C1 segment of cervical spinal cord (tissue), 14 donors: ENCODE results near the gene ADPRM.

Experiments used
- DNase-seq, 14 donors: peaks; one replicate each; lab custom pipeline; 2025; lab: John Stamatoyannopoulos, UW

Gene ADPRM

GRCh38 chr17:10738521-10739258 is 41.3 kb downstream of the ADPRM start:
- no peak for DNase-seq

DNA sequence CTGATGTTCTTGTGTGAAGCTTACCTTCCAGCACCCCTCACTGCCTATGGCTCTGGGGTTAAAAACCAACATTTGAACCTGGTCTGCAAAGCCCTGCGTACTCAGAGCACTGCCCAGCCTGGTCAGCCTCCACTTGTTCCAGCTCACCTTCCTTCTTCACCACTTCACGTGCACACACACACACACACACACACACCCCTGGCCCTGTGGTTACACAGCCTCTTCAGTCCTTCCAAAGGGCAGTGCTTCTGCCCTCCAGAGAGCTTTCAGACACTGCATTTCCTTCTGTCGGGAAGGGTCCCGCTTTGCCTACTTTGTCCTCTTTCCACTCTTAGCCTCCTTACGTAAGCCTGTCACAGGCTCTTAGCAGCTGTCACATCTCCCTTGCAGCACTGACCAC is 42.0 kb downstream of the ADPRM start:
- DNase-seq, result no peak

- DNase-seq, result no peak
Observed at GRCh38 chr17:10741416-10742135, 44.2 kb downstream of the ADPRM start.

DNA sequence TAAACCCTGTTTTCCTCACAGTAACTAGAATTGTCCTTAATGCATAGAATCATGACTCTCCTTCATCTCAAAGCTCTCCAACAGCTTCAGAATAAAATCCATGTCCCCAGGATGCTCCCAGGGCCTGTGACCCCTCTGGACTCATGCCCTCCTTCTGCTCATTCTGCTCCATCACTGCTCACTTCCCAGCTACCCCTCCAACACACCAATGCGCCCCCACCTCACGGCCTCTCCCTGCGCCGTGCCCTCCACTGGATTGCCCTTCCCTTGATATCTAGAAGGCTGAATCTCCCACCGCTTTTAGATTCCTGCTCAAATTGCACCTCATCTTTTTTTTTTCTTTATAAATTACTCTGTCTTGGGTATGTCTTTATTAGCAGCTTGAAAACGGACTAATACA is 45.0 kb downstream of the ADPRM start:
- DNase-seq, result no peak

DNA sequence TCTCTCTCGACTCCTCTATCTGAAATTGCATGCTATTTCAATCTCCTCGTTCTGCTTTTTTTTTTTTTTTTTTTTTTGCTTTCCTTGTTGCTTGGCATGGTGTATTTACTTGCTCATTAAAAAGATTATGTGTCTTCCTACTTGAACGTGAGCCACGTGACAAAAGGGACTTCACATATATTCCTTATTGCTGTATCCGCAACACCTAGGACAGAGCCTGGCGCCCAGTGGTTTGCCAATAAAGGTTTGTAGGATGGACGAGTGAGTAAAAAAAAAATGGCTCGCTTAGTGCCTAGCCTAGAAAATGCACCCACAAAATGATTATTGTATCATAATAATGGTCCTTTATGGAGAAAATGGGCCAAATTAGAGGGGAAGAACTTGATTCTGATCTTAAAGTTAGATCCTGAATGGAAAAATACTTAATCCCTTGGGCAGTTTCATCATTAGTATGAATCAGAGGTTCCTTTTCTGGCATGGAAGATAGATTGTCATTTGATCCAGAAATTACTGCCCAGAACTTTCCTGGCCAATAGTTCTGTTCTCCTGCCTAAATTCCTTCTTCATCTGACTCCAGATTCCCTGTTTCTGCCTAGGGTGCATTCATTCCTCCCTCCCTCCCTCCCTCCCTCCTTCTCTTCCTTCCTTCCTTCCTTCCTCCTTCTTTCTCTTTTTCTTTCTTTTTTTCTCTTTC is 46.1 kb downstream of the ADPRM start:
- no peak for DNase-seq

- DNase-seq, result no peak
Observed at GRCh38 chr17:10744501-10745000, 47.2 kb downstream of the ADPRM start.

DNA sequence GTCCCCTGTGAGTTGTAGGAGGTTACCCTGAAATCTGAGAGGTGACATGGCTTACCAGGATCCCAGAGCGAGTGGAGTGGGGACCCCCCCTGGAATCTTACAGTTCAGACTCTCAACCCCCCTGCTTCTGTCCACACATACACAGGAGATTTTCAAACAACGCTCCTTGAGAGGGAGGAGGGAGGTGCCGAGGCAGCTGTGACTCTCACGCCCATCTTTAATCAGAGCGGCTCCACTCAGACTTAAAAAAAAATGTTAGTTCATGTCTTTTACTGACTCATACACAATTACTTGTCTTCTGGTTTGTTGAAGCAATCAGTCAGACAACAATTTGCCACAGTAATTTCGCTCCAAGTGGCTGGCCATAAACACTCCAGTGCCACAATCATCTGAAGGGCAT is 47.8 kb downstream of the ADPRM start:
- no peak for DNase-seq

DNA sequence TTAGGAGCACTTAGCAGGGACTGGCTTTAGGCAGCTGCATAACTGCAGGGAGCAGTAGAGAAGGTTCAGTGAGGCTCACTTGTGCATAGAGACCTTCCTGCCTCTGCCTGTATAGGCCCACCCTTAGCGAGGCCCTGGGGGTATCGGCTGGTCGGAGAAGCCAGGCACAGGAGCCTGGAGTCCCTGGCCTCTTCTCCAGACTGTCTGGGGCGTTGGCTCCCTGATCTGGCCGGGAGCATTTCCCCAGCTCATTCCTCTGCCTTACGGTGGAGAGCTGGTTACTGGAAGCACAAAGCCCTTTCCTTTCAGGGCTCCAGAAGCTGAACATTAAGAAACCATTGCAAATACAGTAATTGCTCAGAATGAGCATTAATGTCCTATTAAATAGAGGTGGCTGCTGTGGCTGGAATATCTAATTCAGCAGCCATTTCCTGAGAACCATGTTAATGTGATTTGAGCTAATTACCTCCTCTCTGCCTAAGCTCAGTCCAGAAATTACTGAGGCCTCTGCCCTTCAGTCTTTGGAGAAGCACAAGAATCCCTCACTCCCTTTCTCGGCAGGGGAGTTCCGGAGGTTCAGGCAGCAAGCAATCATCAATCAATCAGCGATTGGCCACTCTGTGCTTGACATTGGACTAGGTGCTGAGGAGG is 51.3 kb downstream of the ADPRM start:
- DNase-seq, result peak in 1 of 14 donors; percentile 4

DNA sequence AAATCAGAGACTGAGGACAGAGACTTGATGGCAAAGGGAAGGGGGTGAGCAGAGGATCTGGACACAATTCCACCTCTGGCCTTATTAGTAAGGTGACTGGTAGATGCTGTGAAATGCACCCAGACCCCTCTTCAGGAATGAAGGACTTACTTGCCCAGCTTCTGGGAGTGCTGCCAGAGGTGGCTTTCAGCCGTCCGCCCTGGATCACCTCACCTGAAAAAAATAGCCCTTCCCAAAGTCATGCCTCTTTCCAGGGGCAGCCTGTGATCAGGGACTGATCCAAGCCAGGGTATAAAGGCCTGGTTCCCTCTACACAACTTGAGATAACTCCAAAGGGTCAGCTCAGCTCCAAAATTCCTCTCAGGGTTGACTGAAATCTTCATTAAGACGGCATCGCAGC is 52.8 kb downstream of the ADPRM start:
- no peak for DNase-seq

DNA sequence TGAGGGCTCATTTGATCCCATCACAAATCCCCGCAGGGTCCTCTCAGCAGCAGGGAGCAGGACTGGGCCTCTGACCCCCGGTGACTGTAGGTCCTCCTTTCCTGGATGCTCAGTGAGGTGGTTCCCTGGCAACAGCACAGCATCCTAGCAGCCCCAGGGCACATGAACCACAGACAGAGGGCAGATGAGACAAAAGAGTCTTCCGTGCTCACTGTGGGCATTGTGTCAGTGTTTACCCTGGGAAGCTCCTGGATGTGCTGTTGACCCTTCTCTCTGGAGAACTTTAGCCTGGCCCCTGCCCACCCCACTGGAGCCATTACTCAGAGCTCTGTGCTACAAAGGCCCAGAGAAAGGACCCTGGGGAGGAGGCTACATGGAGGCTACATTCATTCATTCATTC is 54.2 kb downstream of the ADPRM start:
- DNase-seq, result no peak

DNA sequence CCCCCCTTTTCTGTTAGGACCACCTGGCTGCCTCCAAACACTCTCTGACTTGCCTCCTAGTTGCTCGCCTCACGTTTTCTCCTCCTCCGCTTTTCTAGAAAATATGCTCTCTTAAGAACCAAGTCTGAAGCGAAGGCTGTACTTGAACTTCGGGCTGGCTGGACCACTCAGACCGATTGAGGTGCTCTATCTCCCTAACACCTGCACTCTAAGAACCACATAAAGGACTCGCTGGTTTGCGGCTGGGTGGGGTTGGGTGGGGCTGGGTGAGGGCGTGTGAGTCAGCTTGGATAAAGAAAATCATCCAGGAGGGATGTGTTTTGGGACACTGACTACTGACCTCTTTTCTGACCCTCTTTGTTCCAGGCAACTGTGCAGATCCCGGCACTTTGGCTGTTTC is 55.3 kb downstream of the ADPRM start:
- DNase-seq, result peak in 1 of 14 donors; percentile 23

GRCh38 chr17:10754109-10754508 is 56.7 kb downstream of the ADPRM start:
- DNase-seq, result no peak

DNA sequence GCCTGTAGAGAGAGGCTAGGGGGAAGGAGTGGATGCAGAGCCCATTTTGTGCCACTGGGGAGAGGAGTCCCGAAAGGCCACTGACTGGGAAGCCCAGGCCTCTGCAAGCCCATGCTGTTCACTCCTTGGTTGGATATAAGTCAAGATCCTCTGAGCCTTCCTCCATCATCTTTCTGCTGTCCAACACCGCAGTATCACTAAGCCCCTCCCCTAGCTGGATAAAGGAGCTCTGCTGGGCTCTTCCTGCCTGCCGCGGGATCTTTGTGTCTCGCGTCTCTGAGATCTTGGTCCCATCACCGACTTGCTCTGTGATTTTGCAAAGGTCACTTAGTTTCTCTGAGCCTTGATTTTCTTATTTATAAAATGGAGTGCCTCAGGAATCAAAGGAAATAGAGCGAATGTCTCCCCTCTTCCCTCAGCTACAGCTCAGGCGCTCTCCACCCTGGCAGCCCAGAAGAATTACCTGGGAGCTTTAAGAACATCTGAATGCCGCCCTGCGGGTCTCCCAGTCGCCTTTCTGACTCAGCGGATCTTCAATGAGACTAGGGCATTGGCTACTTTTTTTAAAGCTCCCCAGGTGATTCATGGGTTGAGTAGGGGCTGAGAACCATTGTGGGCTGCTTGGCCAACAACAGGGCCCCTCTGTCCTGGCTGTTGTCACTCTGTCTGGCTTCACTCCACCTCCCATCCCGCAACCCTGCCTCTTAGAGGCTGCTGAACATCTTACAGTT is 57.6 kb downstream of the ADPRM start:
- DNase-seq, result peak in 1 of 14 donors; percentile 11

GRCh38 chr17:10755592-10756127 is 58.3 kb downstream of the ADPRM start:
- DNase-seq, result no peak

GRCh38 chr17:10756185-10756584 is 58.8 kb downstream of the ADPRM start:
- no peak for DNase-seq

- no peak for DNase-seq
Observed at GRCh38 chr17:10756619-10757018, 59.2 kb downstream of the ADPRM start.

DNA sequence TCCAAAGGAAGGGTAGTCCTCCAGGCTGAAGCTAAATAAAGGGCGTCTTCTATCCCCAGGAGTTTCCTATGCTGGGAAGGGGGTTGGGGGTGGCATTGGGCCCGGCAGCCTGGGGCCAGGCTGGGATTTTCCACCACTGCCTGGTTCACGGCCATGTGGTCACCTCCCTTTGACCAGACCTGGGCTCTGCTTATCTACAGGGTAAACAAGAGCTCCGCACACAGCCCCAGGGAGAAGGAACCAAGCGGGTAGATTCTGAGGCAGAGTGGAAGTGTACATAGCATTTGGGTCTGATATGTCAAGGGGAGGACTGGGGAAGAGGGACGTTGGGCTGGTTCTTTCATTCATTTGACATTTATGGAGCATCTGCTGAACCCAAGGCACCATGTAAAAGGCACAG is 59.7 kb downstream of the ADPRM start:
- no peak for DNase-seq

- DNase-seq, result no peak
Observed at GRCh38 chr17:10757647-10758046, 60.3 kb downstream of the ADPRM start.

DNA sequence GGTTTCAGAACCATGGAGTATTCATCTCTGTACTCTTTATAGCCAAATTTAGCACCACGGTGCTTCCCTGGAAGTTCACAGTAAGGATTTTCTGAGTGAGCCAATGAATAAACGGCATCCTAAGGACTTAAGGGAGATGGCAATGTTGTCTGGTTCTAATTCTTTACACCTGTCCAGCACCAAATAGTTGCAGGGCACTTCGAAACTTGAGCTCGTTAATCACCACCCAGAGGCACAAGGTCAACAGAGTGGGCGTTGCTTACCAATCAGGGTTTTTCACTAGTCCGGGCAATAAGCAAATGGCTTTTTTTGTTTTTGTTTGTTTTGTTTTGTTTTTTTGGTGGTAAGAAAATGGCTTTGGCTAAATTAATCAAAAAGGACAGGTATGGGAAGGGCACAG is 60.7 kb downstream of the ADPRM start:
- DNase-seq, result no peak
